GM12875 (cell line): ENCODE measurements around the gene SLC33A1.

ENCODE experiments used
- H3K4me3 ChIP-seq: one replicate; pipeline ENCODE4 v1.5.1; 2011; ENCODE audit warnings: low read depth, low read length, control low read depth
- TF ChIP-seq, protein P1 (sequence below): IDR thresholded peaks from 2 replicates; pipeline ENCODE4 v1.5.1; 2011; ENCODE audit warnings: low read depth, mild to moderate bottlenecking, control low read depth, inconsistent platforms, low read length, moderate library complexity, borderline replicate concordance; ENCODE audit not compliant: insufficient read depth

SLC33A1 gene

DNA sequence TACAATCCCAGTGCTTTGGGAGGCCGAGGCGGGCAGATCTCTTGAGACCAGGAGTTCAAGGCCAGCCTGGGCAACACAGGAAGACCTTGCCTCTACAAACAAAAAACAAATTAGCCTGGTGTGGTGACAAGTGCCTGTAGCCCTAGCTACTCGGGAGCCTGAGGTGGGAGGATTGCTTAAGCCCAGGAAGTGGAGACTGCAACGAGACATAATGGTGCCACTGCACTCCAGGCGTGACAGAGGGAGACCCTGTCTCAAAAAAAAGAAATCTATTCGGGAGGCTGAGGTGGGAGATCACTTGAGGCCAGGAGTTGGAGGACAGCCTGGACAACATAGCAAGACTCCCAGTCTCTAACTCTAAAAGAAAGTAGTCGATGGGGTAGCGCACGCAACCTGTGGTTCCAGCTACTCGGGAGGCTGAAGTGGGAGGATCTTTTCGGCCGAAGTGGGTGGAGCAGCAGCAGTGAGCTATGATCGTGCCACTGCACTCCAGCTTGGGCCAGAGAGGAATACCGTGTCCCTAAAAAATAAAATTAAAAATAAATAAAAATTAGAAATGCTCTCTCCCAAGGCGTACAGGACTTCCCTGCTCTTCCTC, 48.9 kb downstream of the SLC33A1 start:
- H3K4me3 ChIP-seq = peak overlapping the region; percentile 77
- TF ChIP-seq, protein P1, sequence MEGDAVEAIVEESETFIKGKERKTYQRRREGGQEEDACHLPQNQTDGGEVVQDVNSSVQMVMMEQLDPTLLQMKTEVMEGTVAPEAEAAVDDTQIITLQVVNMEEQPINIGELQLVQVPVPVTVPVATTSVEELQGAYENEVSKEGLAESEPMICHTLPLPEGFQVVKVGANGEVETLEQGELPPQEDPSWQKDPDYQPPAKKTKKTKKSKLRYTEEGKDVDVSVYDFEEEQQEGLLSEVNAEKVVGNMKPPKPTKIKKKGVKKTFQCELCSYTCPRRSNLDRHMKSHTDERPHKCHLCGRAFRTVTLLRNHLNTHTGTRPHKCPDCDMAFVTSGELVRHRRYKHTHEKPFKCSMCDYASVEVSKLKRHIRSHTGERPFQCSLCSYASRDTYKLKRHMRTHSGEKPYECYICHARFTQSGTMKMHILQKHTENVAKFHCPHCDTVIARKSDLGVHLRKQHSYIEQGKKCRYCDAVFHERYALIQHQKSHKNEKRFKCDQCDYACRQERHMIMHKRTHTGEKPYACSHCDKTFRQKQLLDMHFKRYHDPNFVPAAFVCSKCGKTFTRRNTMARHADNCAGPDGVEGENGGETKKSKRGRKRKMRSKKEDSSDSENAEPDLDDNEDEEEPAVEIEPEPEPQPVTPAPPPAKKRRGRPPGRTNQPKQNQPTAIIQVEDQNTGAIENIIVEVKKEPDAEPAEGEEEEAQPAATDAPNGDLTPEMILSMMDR = no peak

GRCh38 chr3:155804323-155804722, 49.9 kb downstream of the SLC33A1 start:
- TF ChIP-seq, protein P1 = no peak
- H3K4me3 ChIP-seq = no peak overlapping the region

DNA sequence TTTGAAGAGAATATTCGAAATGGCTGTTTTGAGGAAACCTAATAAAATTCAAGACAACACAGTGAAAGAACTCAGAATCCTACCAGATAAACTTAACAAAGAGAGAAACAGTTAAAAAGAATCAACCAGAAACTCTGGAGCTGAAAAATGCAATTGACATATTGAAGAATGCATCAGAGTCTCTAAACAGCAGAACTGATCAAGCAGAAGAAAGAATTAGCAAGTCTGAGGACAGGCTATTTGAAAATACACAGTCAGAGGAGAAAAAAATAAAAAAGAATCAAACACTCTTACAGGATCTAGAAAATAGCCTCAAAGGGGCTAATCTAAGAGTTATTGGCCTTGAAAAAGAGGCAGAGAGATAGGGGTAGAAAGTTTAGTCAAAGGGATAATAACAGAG, 61.7 kb downstream of the SLC33A1 start:
- TF ChIP-seq, protein P1 = no peak
- no peak overlapping the region for H3K4me3 ChIP-seq

- TF ChIP-seq, protein P1 = no peak
- H3K4me3 ChIP-seq = no peak overlapping the region
These were observed 63.0 kb downstream of the SLC33A1 start for GRCh38 chr3:155791190-155791589.

DNA sequence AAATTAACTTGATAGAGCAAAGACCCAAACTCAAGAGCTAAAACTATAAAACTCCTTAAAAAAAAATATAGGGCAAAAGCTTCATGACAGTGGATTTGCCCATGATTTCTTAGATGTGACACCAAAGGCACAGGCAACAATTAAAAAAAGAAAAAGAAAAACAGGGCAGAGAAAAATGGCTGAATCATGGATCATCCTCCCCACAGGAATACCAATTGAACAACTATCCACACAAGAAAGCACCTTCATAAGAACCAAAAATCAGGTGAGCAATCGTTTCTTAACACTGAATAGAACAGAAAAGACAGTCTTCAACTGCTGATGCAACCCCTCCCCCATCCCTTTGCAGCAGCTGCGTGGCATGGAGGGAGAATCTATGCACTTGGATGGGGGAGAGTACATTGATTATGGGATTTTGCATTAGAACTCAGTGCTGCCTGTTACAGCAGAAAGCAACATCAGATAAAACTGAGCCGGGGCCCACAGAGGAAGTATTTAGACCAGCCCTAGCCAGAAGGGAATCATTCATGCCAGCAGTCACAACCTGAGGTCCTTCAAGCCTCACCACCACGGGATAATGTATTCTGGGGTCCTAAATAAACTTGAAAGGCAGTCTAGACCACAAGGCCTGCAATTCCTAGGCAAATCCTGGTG, 63.8 kb downstream of the SLC33A1 start:
- no peak overlapping the region for H3K4me3 ChIP-seq

DNA sequence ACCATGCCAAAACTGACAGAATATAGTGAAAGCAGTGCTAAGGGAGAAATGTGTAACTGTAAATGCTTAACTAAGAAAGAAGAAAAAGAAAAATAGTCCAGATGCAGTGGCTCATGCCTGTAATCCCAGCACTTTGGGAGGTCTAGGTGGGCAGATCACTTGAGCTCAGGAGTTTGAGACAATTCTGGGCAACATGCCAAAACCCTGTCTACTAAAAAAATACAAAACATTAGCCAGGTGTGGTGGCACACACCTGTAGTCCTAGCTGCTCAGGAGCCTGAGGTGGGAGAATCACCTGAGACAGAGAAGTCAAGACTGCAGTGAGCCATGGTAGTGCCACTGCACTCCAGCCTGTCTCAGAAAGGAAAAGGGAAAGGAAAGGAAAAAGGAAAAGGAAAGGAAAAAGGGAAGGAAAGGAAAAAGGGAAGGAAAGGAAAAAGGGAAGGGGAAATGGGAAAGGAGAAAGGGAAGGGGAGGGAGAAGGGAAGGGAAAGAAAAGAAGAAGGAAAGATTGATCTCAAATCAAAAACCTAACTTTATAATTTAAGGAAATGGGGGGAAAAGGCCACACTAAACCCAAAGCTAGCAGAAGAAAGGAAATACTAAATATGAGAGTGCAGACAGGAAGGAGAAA, 68.4 kb downstream of the SLC33A1 start:
- no peak overlapping the region for H3K4me3 ChIP-seq
- TF ChIP-seq, protein P1 = no peak

More for the DNA sequence above, 63.8 kb downstream of the SLC33A1 start:
- TF ChIP-seq, protein P1 = no peak

DNA sequence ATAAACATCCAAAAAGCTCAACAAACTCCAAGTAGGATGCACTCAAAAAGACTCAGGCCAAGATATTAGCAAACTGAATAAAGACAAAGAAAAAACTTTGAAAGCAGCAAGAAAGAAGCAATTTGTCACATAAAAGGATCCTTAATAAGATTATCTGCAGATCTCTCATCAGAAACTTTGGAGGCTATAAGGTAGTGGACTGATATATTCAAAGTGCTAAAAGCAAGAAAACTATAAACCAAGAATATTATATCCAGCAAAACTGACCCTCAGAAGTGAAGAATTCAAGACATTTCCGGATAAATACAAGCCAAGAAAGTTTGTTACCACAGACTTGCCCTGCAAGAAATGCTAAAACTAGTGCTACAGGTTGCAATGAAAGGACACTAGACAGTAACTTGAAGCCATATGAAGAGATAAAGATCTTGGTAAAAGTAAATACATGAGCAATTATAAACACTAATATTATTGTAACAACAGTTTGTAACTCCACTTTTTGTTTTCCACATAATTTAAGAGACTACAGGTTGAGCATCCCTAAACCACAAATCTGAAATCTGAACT, 71.8 kb downstream of the SLC33A1 start:
- no peak overlapping the region for H3K4me3 ChIP-seq
- TF ChIP-seq, protein P1 = no peak
